ENCODE results near the gene ZCCHC2.

Gene ZCCHC2

DNA sequence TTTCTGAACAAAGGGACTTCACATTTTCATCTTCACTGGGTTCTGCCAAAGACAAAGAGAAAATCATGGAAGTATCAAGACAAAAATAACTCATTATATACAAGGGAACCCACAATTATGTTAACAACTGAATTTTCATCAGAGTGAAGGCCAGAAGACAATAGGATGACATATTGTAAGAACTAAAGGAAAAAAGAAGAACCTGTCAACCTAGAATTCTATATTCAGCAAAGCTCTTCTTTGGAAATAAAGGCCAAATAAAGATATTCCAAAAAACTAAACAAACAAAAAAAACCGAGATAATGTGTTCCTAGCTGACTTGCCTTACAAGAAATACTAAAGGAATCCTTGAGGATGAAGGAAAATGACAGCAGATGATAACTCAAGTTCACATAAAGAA lies 10.3 kb upstream of the ZCCHC2 start:
- no peak for DNase-seq

DNA sequence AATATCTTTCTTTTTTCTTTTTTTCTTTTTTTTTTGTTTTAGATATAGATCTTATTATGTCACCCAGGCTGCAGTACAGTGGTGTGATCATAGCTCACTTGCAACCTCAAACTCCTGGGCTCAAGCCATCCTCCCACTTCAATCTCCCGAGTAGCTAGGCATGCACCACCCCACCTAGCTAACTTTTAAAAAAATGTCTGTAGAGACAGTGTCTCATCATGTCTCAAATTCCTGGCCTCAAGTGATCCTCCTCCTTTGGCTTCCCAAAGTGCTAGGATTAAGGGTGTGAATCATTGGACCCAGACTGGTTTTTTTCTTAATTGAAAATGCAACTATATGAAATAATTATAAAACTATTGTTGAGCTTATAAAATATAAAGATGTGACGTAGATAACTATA lies 9.8 kb upstream of the ZCCHC2 start:
- DNase-seq, result no peak

DNA sequence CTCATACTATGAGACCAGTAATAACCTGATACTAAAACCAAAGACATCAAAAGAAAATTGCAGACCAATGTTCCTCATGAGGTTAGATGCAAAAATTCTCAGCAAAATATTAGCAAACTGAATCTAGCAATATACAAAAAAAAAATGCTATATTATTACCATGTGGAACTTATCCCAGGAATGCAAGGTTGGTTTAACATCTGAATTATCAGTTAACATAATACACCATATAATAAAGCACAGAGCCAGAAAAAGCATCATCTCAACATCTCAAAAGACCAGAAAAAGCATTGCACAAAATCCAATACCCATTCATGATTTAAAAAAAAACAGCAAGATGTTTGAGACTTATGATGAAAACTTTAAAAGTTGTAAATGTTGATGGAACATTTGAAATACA lies 8.3 kb upstream of the ZCCHC2 start:
- no peak for DNase-seq

DNA sequence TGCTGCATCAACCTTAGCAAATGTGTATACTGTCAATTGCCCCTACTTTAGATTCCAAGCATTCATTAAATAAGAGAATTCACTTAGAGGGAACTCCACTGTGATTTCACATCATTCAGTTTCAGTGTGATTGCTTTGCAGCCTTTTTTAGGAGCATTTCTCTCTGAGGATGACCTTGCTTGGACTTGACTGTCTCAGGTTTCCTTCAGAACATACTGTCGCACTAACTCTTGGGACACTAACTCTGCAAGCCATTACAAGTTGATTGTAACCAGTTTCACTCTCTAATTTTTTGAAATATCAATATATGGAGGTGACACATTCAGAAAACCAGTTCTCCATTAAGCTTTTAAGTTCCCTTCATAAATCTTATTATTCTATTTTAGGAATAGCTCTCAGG lies 6.6 kb upstream of the ZCCHC2 start:
- DNase-seq, result no peak

DNA sequence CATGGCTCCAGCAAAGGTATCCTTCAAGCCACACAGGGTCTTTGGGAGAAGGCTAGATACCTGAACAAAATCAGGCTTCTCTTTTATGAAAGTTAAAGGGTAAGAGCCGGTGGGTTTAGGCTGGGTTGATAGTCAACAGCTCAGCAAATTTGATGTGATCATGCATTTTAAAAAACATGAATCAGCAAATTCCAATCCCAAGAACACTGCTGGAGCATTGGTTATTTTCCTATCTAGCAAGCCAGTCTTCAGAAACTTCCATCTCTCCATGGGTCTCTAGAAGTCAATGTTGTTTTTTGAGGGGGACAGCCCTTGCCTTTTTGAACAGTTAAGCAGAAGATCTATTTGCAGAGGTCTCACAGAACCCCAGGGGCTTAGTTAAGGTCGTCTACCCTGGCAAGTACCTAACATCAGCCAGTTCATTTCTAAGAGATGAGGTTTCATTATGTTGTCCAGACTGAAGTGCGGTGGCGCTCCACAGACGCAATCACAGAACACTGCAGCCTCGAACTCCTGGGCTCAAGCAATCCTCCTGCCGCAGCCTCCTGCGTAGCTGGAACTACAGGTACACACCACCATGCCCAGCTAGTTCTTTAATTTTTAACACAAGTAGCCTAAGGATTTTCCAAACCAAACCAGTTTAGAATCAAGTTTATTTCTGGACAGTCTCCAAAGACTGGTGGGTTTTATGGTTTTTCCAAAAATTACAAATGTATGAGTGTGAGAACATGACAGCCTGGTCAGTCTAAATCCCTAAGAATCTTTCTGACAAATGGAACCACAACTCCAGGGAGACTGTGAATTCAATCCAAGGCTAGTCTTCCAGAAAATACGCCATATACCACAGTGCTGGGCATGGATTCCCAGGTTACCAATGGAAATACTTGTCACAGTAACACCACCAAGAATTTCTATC lies 4.1 kb upstream of the ZCCHC2 start:
- no peak for DNase-seq

DNA sequence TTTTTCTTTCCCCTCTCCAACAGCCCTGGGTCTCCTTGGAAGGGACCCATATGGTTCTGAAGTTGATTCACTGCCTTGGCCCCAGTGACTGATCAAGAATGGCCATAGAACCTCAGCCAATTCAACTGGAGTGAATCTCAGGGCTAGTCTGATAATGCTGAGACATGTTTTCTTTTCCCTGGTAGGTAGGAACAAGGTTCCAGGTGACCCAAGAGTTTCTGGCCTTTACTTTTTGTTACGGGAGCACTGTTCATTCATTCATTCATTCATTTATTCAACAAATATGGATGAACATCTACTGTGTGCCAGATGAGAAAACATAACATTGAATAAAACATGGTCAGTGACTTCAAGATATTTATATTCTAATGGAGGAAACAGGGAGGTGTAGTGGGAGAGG lies 3.1 kb upstream of the ZCCHC2 start:
- DNase-seq, result no peak

DNA sequence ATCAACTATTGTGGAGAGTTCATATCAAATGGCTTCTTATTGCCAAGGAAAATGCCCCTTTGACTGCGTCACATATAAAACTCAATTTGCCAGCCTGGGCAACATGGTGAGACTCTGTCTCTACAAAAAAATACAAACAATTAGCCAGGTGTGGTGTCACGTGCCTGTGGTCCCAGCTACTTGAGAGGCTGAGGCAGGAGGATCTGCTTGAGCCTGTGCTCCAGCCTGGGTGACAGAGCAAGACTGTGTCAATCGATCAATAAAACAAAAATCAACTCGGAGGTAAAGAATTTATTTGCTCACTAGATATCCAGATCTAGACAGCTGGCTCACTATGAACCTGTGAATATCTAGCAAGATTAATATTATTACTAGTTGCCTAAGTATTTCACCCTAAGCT lies 1.7 kb upstream of the ZCCHC2 start:
- DNase-seq, result no peak

DNA sequence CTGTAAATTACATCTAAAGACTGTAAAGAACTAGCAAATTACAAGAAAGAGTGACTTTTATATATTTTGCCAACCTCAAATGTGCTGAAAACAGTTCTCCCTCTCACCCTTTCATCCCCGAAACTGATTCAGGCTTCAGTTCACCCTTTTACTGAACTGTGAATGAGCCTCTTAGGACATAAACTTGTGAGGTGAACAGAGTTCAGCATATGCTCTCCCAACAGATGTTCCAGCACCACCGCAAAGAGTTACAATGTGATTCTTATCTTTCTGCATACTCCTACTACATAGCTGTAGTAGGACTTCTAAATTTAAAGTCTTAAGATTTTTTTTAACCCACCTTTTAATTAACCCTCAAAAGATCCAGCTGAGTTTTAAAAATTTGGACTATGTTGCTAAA lies 1.2 kb upstream of the ZCCHC2 start:
- no peak for DNase-seq

DNA sequence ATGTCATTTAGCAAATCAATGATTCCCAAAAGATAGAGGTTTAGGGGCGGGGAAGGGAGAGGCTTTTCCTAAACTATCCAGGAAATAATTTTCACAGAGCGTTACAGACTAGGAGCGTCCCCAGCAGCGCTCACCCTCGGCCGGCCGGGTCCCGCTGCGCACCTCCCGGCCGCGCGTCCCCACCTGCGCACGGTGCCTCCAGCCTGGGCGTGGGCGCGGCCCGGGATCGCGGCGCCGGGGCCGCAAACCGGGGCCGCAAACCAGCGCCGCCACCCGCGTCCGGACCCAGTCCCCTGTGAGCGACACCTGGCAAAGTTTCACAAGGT lies 684 bp upstream of the ZCCHC2 start:
- no peak for DNase-seq

DNA sequence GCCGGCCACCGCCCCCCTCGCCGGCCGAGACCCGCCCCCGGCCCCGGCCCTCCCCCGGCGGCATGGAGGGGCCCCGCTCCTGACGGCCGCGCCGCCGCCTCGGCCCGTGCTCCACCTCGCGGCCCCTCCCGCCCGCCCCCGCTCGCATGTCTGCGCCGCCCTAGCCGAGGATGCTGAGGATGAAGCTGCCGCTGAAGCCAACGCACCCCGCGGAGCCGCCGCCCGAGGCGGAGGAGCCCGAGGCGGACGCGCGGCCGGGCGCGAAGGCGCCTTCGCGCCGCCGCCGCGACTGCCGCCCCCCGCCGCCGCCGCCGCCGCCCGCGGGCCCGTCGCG lies 397 bp downstream of the ZCCHC2 start:
- no peak for DNase-seq

DNA sequence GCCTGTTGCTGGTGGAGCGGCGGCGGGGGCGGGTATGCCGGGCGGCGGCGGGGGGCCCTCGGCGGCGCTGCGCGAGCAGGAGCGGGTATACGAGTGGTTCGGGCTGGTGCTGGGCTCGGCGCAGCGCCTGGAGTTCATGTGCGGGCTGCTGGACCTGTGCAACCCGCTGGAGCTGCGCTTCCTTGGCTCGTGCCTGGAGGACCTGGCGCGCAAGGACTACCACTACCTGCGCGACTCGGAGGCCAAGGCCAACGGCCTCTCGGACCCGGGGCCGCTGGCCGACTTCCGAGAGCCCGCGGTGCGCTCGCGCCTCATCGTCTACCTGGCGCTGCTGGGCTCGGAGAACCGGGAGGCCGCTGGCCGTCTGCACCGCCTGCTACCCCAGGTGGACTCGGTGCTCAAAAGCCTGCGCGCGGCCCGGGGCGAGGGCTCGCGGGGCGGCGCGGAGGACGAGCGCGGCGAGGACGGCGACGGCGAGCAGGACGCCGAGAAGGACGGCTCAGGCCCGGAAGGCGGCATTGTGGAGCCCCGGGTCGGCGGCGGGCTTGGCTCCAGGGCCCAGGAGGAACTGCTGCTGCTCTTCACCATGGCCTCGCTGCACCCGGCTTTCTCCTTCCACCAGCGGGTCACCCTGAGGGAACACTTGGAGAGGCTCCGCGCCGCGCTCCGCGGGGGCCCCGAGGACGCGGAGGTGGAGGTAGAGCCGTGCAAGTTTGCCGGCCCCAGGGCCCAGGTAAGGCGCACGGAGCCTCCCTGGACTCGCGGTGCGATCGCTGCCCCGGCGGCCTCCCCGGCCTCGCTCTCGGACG lies 1.0 kb downstream of the ZCCHC2 start:
- peak; percentile 59 for DNase-seq

DNA sequence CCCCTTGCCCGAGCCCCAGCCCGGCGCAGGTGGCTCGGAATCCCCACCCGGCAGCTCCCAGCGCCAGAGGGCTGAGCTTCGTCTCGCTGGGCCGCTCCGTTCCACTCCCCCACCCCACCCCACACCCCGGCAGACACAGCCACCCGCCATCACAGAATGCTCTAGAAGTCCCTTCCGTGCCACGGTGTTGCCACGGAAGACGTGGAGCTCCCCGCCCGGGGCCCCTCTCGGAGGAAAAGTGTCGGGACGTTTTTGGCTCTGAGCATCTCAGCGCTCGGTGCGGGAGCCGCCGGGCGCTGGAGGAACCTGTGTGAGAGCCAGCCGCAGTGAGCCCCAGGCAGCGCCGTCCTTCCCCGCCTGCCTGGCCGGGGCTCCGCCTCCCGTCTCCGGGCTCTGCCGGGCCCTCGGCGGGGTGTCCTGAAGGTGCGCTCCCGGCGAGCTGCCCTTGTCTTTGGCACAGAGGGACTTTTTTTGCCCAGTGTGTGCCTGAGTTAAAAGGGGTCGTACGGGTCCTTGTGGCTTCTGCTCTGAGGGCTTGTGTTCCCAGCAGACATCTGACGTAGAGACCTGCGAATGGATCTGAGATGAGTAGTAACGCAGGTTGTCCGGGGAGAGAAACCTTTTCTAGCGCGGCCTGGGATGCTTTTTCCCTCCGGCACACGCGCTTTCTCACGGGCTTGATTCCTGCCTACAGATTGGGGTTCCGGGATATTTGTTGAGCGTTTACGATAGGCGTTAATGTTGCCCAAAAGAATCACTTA lies 1.8 kb downstream of the ZCCHC2 start:
- DNase-seq, result peak; percentile 60

DNA sequence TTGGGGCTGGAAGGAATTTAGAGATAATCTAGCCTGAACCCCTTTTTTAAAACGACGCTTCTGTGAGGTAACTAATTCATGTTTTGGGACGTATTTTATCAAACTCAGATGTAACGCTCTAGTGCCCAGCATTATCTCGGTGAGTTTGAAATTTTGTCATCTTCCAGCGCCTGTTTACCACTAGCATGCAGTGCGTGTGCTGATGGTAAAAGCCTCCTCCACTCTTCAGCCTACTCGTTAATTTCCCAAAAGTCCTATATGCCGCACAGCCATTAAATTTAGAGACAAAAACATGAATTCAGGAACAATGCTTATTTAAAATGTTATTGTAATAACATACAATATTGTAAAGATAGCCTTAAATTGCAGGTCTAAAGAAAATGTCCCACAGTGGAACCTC lies 2.8 kb downstream of the ZCCHC2 start:
- DNase-seq, result no peak

DNA sequence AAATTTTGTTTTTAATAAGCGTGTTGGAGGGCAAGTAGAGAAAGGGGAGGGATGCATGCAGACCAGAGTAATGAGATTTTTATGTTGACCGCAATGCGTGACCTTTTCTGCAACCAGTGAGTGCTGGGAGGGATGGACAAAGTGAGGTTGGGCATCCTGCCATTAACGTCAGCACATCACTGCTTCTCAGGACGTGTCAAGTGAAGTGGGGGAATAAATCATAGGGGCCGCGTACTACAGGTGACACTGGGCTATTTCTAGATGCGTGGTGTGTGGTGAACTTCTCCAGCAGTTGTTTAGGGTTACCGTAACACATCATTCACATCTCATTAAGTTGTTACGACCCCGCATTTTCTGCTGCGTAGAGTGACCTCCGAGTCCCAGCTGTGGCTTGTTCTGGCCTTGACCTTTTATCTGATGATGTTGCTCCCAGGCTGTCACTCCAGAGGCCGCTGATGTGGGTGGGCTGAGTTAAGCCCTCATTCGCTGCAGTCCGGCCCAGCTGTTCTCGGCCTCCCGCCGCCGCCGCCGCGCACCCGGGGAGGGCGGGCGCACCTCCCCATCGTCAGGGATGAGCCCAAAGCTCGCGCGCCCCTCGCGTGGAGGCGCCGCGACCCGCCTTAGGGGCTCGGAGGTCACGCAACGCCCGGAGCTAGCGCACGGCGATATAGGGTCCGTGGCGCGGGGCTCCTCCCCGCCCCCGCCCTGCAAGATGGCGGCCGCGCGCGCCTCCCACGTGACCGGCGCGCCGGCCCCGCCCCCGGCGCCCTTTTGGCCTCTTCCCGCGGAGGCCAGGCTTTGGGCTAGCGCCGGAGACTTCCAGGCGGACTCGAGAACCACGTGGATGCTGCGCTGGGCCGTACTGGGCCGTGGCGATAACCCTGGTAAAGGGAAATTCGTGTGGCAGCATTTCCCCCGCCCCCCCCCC lies 3.5 kb downstream of the ZCCHC2 start:
- peak; percentile 77 for DNase-seq

DNA sequence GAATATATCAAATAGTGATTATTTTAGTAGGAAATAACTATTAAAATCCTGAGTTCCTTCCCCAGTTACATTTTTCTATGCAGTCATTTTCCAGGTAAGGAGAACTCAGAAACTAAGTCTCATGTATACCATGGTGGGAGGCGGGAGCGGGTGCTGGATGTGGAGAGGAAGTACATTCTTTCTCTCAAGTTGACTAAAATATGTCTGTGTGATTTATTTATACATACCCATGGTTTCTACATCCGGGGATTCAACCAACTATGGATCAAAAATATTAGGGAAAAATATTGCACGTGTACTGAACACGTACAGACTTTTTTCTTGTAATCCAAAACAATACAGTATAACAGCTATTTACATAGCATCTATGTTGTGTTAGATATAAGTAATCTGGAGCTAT lies 6.8 kb downstream of the ZCCHC2 start:
- DNase-seq, result no peak

DNA sequence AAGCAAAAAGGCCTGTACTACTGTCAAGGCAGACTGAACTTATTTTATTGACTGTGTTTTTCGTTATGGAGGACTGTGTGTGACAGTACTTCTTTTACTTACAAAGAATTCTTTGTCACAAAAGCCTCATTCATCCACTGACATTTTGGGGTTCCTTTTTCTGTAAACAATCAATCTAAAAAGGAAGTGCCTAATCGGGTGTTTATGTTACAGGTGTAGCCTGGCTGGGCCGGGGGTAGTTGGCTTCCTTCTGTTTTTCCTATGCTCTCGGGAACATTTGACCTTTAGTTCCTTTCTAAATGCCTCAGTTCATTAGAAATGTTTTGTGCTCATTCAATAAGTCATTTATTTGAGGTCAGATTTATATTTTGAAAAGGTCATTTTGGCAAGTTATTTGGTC lies 8.3 kb downstream of the ZCCHC2 start:
- no peak for DNase-seq

DNA sequence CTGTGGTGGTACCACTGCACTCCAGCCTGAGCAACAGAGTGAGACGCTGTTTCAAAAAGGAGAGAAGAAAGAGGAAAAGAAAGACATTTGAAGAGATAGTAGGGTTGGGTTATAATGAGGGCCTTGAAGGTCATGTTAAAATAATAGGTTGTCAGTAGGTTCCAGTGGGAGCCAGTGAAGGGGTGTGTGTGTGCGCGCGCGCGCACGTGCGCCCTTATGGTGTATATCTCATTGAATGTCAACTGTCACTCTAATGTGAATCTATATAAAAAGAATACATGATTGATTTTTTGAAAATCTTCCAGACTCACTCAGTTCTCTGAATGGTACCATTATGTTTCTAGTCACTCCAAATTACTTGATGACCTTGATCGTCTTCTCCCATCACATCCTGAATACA lies 9.1 kb downstream of the ZCCHC2 start:
- DNase-seq, result no peak

DNA sequence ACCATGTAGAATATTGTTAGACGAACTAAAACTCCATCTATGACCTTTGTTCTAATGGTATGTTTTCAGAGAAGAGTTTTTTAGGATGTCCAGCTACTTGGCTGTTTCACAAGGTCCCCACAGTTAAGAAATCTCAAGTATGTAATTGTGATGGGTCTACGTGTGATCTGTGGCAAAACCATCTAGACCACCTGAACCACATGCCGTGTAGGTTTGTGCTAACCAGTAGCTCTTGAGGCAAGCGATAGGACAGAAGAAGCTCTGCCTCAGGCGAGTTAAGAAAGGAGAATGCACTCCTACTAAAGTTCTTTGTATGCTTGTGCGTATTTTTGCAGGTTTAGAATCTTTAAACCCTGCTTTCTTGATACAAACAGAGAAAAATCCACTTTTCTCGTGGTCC lies 13.2 kb downstream of the ZCCHC2 start:
- no peak for DNase-seq

DNA sequence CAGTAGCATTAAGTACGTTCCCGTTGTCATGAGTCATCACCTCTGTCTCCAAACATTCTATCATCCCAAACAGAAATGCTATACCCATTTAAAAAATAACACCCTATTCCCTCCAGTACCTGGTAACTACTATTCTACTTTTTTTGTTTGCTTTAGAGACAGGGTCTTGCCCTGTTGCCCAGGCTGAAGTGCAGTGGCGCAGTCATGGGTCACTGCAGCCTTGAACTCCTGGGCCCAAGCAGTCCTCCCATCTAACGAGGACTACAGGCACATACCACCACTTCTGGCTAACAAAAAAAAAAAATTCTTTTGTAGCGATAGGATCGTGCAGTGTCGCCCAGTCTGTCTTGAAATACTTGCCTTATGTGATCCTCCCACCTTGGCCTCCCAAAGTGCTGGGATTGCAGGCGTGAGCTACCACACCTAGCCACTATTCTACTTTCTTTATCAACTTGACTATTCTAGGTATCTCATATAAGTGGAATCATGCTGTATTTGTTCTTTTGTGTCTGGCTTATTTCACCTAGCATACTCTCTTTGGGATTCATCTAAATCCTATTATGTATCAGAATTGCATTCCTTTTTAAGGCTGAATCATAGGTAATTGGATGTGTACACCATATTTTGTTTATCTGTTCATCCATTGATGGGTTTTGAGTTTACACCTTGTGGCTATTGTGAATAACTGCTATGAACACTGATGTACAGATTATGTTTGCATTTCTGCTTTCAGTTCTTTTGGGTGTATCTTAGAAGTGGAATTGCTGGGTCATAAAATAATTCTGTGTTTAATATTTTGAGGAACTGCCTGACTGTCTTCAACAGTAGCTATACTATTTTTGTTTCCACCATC lies 14.4 kb downstream of the ZCCHC2 start:
- DNase-seq, result no peak

DNA sequence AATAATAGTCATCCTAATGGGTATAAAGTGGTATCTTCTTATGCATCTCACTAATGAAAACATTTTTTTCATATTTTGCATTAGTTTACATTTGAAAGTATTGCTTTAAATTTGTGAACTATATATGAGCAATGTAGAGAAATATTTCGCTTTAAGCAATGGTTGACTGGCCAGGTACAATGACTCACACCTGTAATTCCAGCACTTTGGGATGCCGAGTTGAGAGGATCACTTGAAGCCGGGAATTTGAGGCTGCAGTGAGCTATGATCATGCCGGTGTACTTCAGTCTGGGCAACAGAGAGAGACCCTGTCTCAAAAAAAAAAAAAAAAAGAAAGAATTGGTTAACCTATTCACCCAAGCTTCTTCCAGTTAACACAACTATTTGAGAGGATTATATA lies 15.1 kb downstream of the ZCCHC2 start:
- no peak for DNase-seq

DNA sequence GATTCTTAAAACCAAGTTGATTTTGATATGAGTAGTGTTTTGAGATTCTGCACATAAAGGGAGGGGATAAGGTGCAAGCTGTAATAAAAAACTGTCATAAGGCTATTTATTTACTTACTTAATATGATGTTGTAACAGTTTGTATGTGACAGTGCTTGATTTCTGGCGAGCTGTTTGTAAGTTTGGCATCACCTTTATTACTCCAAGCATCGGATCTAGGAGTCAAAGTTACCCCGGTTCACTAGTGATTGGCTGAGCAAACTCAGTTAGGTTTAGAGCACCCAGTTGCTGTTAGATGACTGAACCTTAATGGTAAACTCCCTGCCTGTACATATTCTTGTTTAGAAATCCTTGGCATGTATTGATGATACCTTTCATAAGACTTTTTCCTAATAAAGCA lies 16.1 kb downstream of the ZCCHC2 start:
- no peak for DNase-seq
